ENCODE measurements around the gene CNOT6.

Gene CNOT6

GRCh38 chr5:180589771-180590542 is 95.8 kb downstream of the CNOT6 start:
- no peak for TF ChIP-seq CTCF (IDR thresholded peaks at IDR 0.05; ENCODE audit: low read depth, low read length)
- no peak for DNase-seq (ENCODE audit: extremely low read depth, low read depth)

- DNase-seq (ENCODE audit: extremely low read depth, low read depth): no peak
- TF ChIP-seq CTCF (IDR thresholded peaks at IDR 0.05; ENCODE audit: low read depth, low read length): no peak
Observed at GRCh38 chr5:180590543-180591310, 96.5 kb downstream of the CNOT6 start.

- no peak for TF ChIP-seq CTCF (IDR thresholded peaks at IDR 0.05; ENCODE audit: low read depth, low read length)
- no peak for DNase-seq (ENCODE audit: extremely low read depth, low read depth)
Observed at GRCh38 chr5:180591311-180591887, 97.2 kb downstream of the CNOT6 start, which contains the start of gene SCGB3A1. TSS of gene SCGB3A1 (minus strand) at chr5:180591499. CDS start at chr5:180591462, 37 bp downstream.

GRCh38 chr5:180592176-180592575 is 98.0 kb downstream of the CNOT6 start:
- TF ChIP-seq CTCF (IDR thresholded peaks at IDR 0.05; ENCODE audit: low read depth, low read length): no peak
- DNase-seq (ENCODE audit: extremely low read depth, low read depth): no peak

GRCh38 chr5:180593446-180594206 is 99.4 kb downstream of the CNOT6 start:
- no peak for DNase-seq (ENCODE audit: extremely low read depth, low read depth)
- no peak for TF ChIP-seq CTCF (IDR thresholded peaks at IDR 0.05; ENCODE audit: low read depth, low read length)

GRCh38 chr5:180594311-180595045 is 100.3 kb downstream of the CNOT6 start:
- no peak for TF ChIP-seq CTCF (IDR thresholded peaks at IDR 0.05; ENCODE audit: low read depth, low read length)
- DNase-seq (ENCODE audit: extremely low read depth, low read depth): no peak
